Non-pigmented ciliary epithelial cell (primary cell): ENCODE results near the gene EPN2.
A peak's percentile ranks its signal among the peaks of the same experiment; 100 is the strongest.

Experiments
- DNase-seq: peaks from one replicate; pipeline ENCODE4 v3.0.0-alpha.2; 2010; ENCODE audit warnings: low read depth

EPN2 gene

DNA sequence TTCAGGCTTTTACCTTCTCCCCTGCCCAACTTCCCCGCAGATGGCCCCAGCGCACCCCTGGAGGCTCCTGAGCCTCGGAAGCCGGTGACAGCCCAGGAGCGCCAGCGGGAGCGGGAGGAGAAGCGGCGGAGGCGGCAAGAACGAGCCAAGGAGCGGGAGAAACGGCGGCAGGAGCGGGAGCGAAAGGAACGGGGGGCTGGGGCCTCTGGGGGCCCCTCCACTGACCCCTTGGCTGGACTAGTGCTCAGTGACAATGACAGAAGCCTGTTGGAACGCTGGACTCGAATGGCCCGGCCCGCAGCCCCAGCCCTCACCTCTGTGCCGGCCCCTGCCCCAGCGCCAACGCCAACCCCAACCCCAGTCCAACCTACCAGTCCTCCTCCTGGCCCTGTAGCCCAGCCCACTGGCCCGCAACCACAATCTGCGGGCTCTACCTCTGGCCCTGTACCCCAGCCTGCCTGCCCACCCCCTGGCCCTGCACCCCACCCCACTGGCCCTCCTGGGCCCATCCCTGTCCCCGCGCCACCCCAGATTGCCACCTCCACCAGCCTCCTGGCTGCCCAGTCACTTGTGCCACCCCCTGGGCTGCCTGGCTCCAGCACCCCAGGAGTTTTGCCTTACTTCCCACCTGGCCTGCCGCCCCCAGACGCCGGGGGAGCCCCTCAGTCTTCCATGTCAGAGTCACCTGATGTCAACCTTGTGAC is 144.7 kb downstream of the EPN2 start:
- no peak for DNase-seq

DNA sequence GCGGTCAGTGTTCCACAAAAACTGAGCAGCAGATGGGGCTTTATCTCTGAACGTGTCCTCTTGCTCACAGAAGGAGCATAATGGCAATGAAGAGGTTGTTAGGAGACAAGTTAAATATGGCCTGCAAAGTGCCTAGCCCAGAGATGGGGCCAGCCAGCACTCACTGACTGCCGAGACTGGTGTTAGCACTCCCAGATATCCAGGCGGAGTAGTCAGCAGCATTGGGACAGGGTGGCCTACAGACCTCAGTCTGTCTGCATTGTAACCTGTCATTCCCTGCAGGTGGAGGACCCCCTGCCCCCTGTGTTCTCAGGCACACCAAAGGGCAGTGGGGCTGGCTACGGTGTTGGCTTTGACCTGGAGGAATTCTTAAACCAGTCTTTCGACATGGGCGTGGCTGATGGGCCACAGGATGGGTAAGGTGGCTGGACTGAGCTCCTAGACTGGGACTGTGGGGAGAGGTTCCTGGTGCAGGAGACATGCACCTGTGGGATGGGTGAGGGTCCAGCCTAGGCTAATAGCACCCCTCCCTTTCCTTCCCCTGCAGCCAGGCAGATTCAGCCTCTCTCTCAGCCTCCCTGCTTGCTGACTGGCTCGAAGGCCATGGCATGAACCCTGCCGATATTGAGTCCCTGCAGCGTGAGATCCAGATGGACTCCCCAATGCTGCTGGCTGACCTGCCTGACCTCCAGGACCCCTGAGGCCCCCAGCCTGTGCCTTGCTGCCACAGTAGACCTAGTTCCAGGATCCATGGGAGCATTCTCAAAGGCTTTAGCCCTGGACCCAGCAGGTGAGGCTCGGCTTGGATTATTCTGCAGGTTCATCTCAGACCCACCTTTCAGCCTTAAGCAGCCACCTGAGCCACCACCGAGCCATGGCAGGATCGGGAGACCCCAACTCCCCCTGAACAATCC is 145.6 kb downstream of the EPN2 start:
- no peak for DNase-seq

DNA sequence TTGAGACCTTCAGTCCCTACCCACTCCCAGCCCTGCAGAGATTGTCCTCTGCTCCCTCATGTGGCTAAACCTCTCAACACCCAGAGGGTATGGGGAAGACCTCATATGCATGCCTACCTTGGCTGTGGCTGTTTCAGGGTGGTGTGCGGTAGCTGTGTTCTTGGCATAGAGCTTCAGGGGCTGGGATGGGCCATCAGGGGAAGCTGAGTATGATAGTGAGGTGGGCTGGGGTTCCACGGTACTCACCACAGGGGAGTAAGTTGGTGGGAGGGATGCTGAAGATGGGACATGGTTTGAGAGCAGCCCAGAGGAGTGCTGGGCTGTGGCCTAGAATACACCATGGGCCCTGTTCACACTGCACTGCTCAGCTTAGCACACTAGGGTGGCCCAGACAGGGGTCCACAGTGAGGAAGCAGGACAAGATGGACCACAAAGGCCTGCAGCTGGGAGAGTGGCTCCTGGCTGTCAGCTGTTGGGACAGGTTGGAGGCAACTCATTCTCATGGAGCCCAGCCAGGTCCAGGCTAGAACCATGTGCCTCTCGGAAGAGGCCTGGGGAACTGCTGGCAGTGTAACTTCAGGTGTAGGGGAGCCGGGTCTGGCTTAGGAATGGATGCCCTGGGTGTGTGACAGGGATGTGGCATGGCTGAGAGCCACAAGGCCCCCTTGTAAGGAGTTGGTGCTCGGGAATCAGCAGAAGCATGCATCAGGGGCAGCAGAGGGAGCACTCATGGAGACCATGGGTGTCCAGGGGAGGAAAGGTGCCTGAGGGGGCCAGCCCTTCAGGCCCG is 146.7 kb downstream of the EPN2 start:
- DNase-seq = no peak

DNA sequence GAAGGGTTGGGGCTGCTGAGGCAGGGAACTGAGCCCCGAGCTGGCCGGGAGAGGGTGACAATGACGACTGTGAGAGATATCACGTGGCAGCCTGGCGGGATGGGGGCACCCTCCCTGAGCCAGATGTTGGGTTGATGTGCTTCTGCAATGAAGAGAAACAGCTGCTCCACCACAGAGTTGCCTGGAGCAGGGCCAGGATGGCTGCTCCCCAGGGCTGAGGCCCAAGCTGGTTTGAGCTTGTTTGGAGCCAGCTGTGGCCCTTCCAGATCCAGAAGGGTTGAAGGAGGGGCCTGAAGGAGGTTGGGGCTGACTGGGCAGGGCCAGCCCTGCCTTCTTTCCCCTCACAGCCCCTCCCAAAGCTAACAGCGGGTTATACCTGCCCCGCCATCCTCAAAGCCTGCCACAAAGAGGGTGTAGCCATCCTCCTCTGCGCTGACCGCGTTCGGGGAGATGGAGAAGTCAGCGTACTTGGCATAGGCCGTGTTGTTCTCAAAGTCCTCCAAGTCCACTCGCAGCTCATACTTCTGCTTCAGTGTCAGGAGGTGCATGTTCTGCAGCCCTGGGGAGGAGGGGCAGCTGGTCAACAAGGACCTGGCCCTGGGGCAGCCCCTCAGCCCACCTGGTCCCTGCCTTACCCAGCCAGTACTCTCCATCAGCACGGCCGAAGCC is 147.7 kb downstream of the EPN2 start:
- peak; percentile 35 for DNase-seq

DNA sequence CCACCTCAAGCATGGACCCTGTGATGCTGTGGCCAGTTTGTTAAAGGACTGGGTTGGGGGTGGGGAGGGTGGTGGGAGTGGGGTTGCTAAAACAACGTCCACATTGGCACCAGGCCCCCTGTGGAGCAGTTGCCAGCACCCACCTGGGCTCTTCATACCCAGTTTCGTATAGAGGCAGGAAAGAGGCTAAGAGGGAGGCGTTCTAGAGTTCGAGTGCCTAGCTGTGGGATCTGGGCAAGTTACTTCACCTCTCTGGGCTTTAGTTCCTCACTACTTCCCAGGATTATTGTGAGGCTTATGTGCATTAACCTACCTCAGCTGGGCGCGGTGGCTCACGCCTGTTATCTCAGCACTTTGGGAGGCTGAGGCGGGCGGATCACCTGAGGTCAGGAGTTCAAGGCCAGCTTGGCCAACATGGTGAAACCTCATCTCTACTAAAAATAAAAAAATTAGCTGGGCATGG is 148.4 kb downstream of the EPN2 start:
- no peak for DNase-seq
